Measurements from ENCODE around the gene RARB.

DNA sequence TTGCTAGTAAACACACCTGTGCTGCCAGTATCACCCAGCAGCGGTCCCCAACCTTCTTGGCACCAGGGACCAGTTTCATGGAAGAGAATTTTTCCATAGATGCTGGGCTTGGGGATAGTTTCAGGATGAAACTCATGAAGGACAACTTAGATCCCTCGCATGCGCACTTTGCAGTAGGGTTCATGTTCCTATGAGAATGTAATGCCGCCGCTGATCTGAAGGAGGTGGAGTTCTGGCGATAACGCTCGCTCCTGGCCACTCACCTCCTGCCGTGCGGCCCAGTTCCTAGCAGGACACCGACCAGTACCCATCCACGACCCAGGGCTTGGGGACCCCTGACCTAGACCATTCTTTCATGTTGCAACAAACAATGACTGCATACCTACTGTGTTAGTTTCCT is 146.9 kb downstream of the RARB start:
- TF ChIP-seq, protein P1, sequence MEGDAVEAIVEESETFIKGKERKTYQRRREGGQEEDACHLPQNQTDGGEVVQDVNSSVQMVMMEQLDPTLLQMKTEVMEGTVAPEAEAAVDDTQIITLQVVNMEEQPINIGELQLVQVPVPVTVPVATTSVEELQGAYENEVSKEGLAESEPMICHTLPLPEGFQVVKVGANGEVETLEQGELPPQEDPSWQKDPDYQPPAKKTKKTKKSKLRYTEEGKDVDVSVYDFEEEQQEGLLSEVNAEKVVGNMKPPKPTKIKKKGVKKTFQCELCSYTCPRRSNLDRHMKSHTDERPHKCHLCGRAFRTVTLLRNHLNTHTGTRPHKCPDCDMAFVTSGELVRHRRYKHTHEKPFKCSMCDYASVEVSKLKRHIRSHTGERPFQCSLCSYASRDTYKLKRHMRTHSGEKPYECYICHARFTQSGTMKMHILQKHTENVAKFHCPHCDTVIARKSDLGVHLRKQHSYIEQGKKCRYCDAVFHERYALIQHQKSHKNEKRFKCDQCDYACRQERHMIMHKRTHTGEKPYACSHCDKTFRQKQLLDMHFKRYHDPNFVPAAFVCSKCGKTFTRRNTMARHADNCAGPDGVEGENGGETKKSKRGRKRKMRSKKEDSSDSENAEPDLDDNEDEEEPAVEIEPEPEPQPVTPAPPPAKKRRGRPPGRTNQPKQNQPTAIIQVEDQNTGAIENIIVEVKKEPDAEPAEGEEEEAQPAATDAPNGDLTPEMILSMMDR (IDR thresholded peaks at IDR 0.05) = no peak
- TF ChIP-seq POLR2AphosphoS5 (IDR thresholded peaks at IDR 0.05) = no peak

All from stomach (tissue), 4 donors.